HEK293T (cell line): Measurements from ENCODE around the gene TBX1.

ENCODE experiments used
- CTCF ChIA-PET: fragments of 350-600 bp; formaldehyde crosslinking; extraction: SDS; loops from one replicate; lab custom pipeline; 2021; ENCODE audit warnings: antibody characterized with exemption, inconsistent platforms; lab: Yijun Ruan, JAX
- POLR2A ChIA-PET: fragments of 350-600 bp; formaldehyde crosslinking; extraction: SDS; loops from one replicate; lab custom pipeline; 2020; ENCODE audit warnings: antibody characterized with exemption, inconsistent platforms; lab: Yijun Ruan, JAX
- DNase-seq: peaks from one replicate; pipeline ENCODE4 v3.0.0; 2012; ENCODE audit warnings: mixed read lengths; ENCODE audit errors: extremely low spot score
- ARNT ChIP-seq: fragments of 450-650 bp; IDR thresholded peaks from 2 replicates; pipeline ENCODE4 v1.6.1; 2017; ENCODE audit warnings: mild to moderate bottlenecking
- BHLHE40 ChIP-seq: fragments of 450-650 bp; IDR thresholded peaks from 2 replicates; pipeline ENCODE4 v1.6.1; 2016; ENCODE audit warnings: mild to moderate bottlenecking, moderate library complexity, borderline replicate concordance
- CTBP1 ChIP-seq: fragments of 450-650 bp; IDR thresholded peaks from 2 replicates; pipeline ENCODE4 v1.6.1; 2016; ENCODE audit warnings: borderline replicate concordance
- ELF4 ChIP-seq: fragments of 450-650 bp; IDR thresholded peaks from 2 replicates; pipeline ENCODE4 v1.6.1; 2017; ENCODE audit warnings: antibody characterized with exemption
- FOXA1 ChIP-seq: fragments of 450-650 bp; IDR thresholded peaks from 2 replicates; pipeline ENCODE4 v1.6.1; 2016; ENCODE audit warnings: mild to moderate bottlenecking
- FOXK2 ChIP-seq: fragments of 450-650 bp; IDR thresholded peaks from 2 replicates; pipeline ENCODE4 v1.6.1; 2016; ENCODE audit warnings: mild to moderate bottlenecking
- FOXM1 ChIP-seq: fragments of 450-650 bp; IDR thresholded peaks from 2 replicates; pipeline ENCODE4 v1.6.1; 2017; ENCODE audit warnings: mild to moderate bottlenecking, borderline replicate concordance
- HDGF ChIP-seq: fragments of 450-650 bp; IDR thresholded peaks from 2 replicates; pipeline ENCODE4 v1.6.1; 2017; ENCODE audit warnings: antibody characterized with exemption, borderline replicate concordance
- L3MBTL2 ChIP-seq: fragments of 450-650 bp; conservative IDR thresholded peaks from 2 replicates; pipeline ENCODE4 v1.6.1; 2016; ENCODE audit warnings: mild to moderate bottlenecking
- LEF1 ChIP-seq: fragments of 450-650 bp; IDR thresholded peaks from 2 replicates; pipeline ENCODE4 v1.6.1; 2017; ENCODE audit warnings: mild to moderate bottlenecking, borderline replicate concordance
- NFRKB ChIP-seq: fragments of 450-650 bp; IDR thresholded peaks from 2 replicates; pipeline ENCODE4 v1.6.1; 2016; ENCODE audit warnings: mild to moderate bottlenecking, moderate library complexity
- SP1 ChIP-seq: fragments of 450-650 bp; IDR thresholded peaks from 2 replicates; pipeline ENCODE4 v1.6.1; 2017
- SUZ12 ChIP-seq: fragments of 450-650 bp; IDR thresholded peaks from 2 replicates; pipeline ENCODE4 v1.6.1; 2016; ENCODE audit warnings: mild to moderate bottlenecking
- TARDBP ChIP-seq: fragments of 450-650 bp; IDR thresholded peaks from 2 replicates; pipeline ENCODE4 v1.6.1; 2016
- ZNF384 ChIP-seq: fragments of 450-650 bp; IDR thresholded peaks from 2 replicates; pipeline ENCODE4 v1.6.1; 2016
- TF ChIP-seq, protein P1 (sequence below): fragments of 450-650 bp; IDR thresholded peaks from 2 replicates; pipeline ENCODE4 v1.6.1; 2016

TBX1 gene

DNA sequence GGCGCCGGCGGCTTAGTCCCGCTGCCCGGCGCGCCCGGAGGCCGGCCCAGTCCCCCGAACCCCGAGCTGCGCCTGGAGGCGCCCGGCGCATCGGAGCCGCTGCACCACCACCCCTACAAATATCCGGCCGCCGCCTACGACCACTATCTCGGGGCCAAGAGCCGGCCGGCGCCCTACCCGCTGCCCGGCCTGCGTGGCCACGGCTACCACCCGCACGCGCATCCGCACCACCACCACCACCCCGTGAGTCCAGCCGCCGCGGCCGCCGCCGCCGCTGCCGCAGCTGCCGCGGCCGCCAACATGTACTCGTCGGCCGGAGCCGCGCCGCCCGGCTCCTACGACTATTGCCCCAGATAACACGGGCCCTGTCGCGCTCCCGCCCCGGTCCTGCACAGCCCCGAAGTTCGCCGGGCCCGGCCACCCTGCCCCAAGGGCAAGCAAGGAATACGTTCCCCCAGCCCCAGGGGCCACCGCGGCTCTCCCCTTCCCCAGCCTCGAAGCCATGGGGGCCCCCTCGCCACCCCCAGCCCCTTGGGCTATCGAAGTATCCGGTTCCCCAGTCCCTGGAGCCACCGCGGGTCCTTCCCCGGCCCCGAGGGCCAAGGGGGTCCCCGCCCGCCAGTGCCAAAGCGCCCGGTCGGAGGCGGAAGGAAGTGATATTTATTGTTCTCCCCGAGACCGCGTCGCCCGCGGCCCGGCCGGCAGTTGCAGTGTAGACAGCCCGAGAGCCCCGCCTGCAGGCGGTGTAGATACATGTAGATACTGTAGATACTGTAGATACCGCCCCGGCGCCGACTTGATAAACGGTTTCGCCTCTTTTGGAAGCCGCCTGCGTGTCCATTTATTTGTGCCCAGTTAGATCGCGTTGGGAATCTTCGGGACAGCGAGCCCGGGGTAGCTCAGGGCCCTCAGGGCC lies 6.2 kb downstream of the TBX1 start:
- no peak for DNase-seq
- POLR2A ChIA-PET = no interaction called here
- CTCF ChIA-PET = no interaction called here
- TF ChIP-seq SUZ12 (no peak), SP1 (no peak), NFRKB (no peak), TARDBP (no peak), ARNT (no peak), L3MBTL2 (no peak), FOXA1 (no peak), ZNF384 (no peak), CTBP1 (no peak), ELF4 (no peak)
- TF ChIP-seq, protein P1, sequence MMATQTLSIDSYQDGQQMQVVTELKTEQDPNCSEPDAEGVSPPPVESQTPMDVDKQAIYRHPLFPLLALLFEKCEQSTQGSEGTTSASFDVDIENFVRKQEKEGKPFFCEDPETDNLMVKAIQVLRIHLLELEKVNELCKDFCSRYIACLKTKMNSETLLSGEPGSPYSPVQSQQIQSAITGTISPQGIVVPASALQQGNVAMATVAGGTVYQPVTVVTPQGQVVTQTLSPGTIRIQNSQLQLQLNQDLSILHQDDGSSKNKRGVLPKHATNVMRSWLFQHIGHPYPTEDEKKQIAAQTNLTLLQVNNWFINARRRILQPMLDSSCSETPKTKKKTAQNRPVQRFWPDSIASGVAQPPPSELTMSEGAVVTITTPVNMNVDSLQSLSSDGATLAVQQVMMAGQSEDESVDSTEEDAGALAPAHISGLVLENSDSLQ = no peak

DNA sequence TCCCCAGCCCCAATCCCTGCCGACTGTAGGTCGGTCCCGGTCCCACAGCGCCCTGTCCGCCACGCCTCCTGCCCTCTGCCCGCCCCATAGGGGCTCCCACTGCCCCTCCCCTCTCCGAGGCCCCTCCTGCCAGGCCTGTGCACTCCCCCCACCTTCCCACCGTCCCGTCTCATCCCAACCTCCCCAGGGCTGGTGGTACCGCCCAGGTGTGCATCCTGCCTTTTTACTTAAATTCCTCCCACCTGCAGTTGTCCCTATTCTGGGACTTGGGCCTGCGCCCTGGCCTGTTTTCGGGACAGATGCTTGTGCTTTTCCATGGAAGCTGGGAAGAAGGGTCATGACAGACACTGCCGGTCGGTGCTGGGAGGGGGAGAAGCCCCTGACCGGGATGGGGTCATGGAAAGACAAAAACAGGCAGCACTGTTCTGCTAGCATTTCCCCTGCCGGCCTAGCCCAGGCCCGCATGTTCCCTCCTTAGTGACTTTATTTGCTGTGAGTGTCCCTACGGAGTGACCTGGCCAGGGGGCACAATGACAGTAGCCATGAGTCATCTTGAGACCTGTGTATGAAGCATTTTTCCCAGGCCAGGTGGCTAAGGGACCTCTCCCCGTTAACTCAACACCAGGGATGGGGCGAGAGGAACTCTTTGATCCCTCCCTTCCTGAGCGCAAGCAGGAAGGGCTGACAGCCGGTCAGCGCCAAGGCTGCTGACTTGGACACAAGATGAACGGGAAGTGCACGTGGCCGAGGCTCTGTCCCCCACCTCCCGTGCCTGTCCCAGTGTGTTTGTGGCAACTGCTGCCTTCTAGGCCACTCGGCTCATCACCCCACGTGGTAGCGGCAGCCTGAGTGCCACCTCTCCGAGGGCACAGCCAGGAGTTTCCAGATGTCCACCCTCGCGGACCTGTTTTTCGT lies 7.1 kb downstream of the TBX1 start:
- TF ChIP-seq ARNT = no peak
- no peak for TF ChIP-seq TARDBP
- no peak for TF ChIP-seq FOXK2
- no peak for TF ChIP-seq ZNF384
- TF ChIP-seq CTBP1 = no peak
- TF ChIP-seq SUZ12 = no peak
- TF ChIP-seq LEF1 = no peak
- no peak for TF ChIP-seq L3MBTL2
- no peak for TF ChIP-seq SP1
- TF ChIP-seq FOXA1 = no peak
- TF ChIP-seq, protein P1 = no peak
- TF ChIP-seq BHLHE40 = no peak
- TF ChIP-seq HDGF = no peak
- no peak for TF ChIP-seq NFRKB
- TF ChIP-seq FOXM1 = no peak
- DNase-seq = no peak
- ChIA-PET CTCF (no interaction called here), POLR2A (no interaction called here)

GRCh38 chr22:19769393-19769715 lies 8.8 kb downstream of the TBX1 start:
- CTCF ChIA-PET = no interaction called here
- DNase-seq = no peak
- TF ChIP-seq LEF1 = no peak
- TF ChIP-seq CTBP1 = no peak
- POLR2A ChIA-PET = no interaction called here

DNA sequence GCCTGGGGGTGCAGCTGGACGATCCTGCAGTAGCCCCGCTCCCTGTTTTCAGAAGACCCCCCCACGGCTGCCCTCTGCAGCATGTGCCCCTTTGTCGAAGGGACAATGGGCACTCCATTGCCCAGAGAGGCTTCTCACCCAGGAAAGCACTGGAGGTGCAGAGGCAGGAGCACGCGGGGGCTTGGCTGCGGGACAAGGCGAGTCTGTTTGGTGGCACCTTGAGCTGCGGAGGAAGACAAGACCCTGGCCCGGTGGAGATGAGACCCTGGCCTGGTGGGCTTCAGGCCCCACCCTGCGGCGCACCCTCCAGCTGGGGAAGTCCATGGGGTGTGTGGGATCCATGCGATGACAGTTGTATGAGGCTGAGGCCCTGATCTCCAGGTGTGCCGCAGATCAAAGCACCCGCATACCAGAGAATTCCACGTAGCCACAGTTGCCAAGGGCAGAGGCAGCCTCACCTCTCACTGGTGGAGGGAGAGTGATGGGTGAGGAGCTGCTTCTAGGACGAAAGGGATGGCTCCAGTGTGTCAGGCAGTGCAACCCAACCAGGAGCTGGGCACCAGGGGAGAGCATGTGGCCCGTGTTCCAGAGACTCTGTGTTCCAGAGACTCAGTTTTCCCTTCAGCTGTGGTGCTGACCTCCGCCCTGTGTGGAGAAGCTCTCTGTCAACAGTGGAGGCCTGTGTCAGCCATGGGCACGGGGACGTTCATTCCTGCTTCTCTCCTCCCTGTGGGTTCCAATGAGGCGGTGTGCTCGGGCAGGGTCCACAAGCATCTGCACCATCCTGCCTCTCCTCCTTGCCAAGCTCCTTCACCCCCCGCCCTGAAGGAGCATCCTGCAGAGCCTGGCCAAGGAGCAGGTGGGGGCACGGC lies 10.0 kb downstream of the TBX1 start:
- DNase-seq = no peak
- TF ChIP-seq ARNT = no peak
- no peak for TF ChIP-seq FOXK2
- TF ChIP-seq SP1 = no peak
- TF ChIP-seq NFRKB = no peak
- no peak for TF ChIP-seq BHLHE40
- TF ChIP-seq SUZ12 = no peak
- TF ChIP-seq, protein P1 = no peak
- no peak for TF ChIP-seq HDGF
- TF ChIP-seq ZNF384 = no peak
- TF ChIP-seq CTBP1 = no peak
- no peak for TF ChIP-seq TARDBP
- no peak for TF ChIP-seq L3MBTL2
- no peak for TF ChIP-seq FOXA1
- TF ChIP-seq ELF4 = no peak
- no peak for TF ChIP-seq LEF1
- no peak for TF ChIP-seq FOXM1
- ChIA-PET POLR2A (no interaction called here), CTCF (no interaction called here)

DNA sequence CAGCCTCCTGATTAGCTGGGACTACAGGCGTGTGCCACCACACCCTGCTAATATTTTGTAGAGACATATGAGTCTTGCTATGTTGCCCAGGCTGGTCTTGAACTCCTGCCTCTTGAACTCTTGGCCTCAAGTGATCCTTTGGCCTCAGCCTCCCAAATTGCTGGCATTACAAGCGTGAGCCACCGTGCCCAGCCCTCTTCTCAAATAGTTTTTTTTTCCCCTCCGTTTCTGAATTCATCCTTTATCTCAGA lies 11.8 kb downstream of the TBX1 start:
- CTCF ChIA-PET = no interaction called here
- POLR2A ChIA-PET = interaction anchor here (1.1 kb wide), 1 partner anchor 10 kb away, joined by 3 read pairs; no protein-coding TSS in a partner anchor
- TF ChIP-seq FOXM1 (no peak), BHLHE40 (no peak), SP1 (no peak), FOXA1 (no peak)
- no peak for DNase-seq
